ENCODE results near the gene DEPDC4. TPM values are rescaled to one million over a fixed set of nuclear protein-coding genes. Genes with fewer than 3 reads are reported as not detected.

DEPDC4 gene
- total and polyA plus RNA-seq, 2 experiments from 2014 or later = 2.2 to 9.4 TPM

- TF ChIP-seq POLR2AphosphoS5 (IDR thresholded peaks at IDR 0.05; ENCODE audit: low read depth) = no peak
- TF ChIP-seq CTCF (conservative IDR thresholded peaks at IDR 0.05; ENCODE audit: low read depth in 2 of 2) = no peak
- TF ChIP-seq STAT1 (IDR thresholded peaks at IDR 0.05; ENCODE audit: unreplicated experiment) = no peak
- no peak for TF ChIP-seq NANOG (IDR thresholded peaks at IDR 0.05; ENCODE audit: borderline replicate concordance)
- TF ChIP-seq EZH2phosphoT487 (IDR thresholded peaks at IDR 0.05; ENCODE audit: unreplicated experiment) = no peak
- TF ChIP-seq REST (IDR thresholded peaks at IDR 0.05; ENCODE audit: unreplicated experiment) = no peak
Measured at GRCh38 chr12:100213016-100213891, 53.6 kb downstream of the DEPDC4 start (continued).

- H3K27ac ChIP-seq (ENCODE audit: low read depth) = no peak overlapping the region
- no peak for TF ChIP-seq ZNF114 (CRISPR knock-in tag; IDR thresholded peaks at IDR 0.05)
- no peak for TF ChIP-seq REST (IDR thresholded peaks at IDR 0.05; ENCODE audit: unreplicated experiment)
- TF ChIP-seq ETS1 (IDR thresholded peaks at IDR 0.05) = no peak
- TF ChIP-seq POLR2AphosphoS5 (IDR thresholded peaks at IDR 0.05; ENCODE audit: low read depth) = no peak
Measured at GRCh38 chr12:100211698-100212097, 55.2 kb downstream of the DEPDC4 start.

More at GRCh38 chr12:100211698-100212097, 55.2 kb downstream of the DEPDC4 start:
- no peak for DNase-seq (ENCODE audit: low spot score)
- 0 out of 2 replicates have a peak, but pooled peaks cover 4% of the 10 kb centered on the region for H3F3A ChIP-seq (replicated peaks; ENCODE audit: low read depth)
- no peak for ATAC-seq
- Mint-ChIP-seq H3K4me3 (no peak overlapping the region), H3K4me1 (no peaks in the 10 kb centered on the region), H3K27ac (no peak overlapping the region), H3K27me3 (ENCODE audit: insufficient read depth, low read depth, poor library complexity) (no peaks in the 10 kb centered on the region), H3K9me3 (no peaks in the 10 kb centered on the region), H3K36me3 (ENCODE audit: low read depth) (peaks cover 59% of the 10 kb centered on the region)
- H2AFZ ChIP-seq = no peak overlapping the region
- no peaks in the 10 kb centered on the region for H3K27me3 ChIP-seq (ENCODE audit: insufficient read depth)
- no peak overlapping the region for H3K4me2 ChIP-seq
- H4K20me1 ChIP-seq (replicated peaks; ENCODE audit: insufficient read depth) = peaks cover 11% of the 10 kb centered on the region; the same call in 1 of the 2 replicates
- H3K79me2 ChIP-seq (replicated peaks; ENCODE audit: insufficient read depth) = no peaks in the 10 kb centered on the region
- H3K4me3 ChIP-seq = no peak overlapping the region
- H3K36me3 ChIP-seq (ENCODE audit: insufficient read depth) = peaks cover 34% of the 10 kb centered on the region; the same call in 1 of the 2 replicates
- H3K4me1 ChIP-seq (ENCODE audit: insufficient read depth) = no peaks in the 10 kb centered on the region
- H3K9me2 ChIP-seq (ENCODE audit: insufficient read depth) = no peaks in the 10 kb centered on the region
